ENCODE data around the gene PSMD9.
"Not testable (repeated sequence)": the region's sequence is repeated elsewhere in the genome, so short reads cannot be mapped to it uniquely, and the experiment has no call there.

Gene PSMD9, protein sequence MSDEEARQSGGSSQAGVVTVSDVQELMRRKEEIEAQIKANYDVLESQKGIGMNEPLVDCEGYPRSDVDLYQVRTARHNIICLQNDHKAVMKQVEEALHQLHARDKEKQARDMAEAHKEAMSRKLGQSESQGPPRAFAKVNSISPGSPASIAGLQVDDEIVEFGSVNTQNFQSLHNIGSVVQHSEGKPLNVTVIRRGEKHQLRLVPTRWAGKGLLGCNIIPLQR
- 2.6 to 9.6 (median 4.8) reads per million in 18 experiments for total RNA-seq

DNA sequence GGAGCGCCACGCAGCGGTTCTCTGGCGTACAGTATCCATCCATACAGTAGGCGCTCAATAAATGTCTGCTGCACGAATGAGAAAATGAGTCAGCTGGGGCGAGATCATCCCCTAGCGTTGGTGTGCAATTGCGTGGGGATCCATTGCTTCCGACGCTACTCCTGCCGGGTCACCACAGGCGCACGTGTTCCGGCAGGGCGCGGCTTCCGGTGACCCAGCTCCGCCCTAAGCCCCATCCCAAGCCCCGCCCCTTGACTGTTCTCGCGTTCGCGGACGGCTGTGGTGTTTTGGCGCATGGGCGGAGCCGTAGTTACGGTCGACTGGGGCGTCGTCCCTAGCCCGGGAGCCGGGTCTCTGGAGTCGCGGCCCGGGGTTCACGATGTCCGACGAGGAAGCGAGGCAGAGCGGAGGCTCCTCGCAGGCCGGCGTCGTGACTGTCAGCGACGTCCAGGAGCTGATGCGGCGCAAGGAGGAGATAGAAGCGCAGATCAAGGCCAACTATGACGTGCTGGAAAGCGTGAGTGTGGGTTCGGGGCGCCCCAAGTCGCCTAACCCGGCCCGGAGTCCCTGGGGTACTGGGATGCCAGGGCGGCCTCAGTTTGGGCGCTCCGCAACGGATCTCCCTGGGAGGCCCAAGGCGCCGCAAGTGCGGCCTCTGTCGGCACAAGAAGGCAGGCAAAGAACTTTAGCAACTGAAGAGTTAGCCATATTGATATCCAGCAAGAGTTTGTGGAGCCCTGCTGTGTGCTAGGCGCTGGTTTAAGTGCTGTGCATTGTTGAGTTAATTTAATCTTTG is at the start of gene PSMD9:
Gene PSMD9 (plus strand): TSS at position 313 of the 796 bp plus-strand sequence. CDS start 67 bp downstream, at position 380.
- peak; percentile 99 for DNase-seq

DNA sequence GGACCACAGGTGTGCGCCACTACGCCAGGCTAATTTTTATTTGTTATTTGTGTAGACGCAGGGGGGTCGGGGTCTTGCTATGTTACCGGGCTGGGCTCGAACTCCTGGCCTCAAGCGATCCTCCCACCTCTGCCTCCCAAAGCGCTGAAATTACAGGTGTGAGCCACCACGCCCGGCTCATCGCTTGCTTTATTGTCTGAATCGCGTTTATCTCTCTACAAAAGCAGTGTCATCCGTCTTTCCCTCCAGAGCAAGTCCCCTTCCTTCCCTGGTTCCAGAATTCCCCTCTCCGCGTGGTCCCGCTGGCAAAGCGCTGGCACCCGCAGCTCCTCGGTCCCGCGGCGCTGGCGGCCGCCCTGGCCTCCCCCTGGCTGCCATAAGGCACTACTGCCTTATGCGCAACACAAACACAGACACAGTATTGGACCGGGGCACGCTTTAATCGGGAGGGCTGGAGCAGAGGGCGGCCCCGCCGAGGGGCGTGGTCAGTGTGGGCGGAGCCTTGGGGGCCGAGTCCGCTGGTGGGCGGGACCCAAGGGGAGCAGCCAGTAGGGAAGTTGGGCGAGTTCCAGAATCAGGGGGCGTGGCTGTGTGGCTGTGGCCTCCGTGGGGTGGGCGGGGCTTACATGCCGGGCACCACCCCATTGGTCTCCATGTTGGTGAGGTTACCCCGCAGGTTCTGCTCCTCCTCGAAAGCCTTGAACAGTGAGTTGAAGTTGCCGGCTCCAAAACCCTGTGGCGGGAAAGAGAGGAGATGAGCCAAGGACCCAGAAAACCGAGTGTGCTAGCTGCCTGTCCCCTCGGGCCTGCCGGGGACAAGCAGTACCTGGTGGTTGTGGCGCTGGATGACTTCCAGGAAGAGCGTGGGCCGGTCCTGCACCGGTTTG is 49.2 kb upstream of the PSMD9 start:
- peak; percentile 99 to 100 for DNase-seq

DNA sequence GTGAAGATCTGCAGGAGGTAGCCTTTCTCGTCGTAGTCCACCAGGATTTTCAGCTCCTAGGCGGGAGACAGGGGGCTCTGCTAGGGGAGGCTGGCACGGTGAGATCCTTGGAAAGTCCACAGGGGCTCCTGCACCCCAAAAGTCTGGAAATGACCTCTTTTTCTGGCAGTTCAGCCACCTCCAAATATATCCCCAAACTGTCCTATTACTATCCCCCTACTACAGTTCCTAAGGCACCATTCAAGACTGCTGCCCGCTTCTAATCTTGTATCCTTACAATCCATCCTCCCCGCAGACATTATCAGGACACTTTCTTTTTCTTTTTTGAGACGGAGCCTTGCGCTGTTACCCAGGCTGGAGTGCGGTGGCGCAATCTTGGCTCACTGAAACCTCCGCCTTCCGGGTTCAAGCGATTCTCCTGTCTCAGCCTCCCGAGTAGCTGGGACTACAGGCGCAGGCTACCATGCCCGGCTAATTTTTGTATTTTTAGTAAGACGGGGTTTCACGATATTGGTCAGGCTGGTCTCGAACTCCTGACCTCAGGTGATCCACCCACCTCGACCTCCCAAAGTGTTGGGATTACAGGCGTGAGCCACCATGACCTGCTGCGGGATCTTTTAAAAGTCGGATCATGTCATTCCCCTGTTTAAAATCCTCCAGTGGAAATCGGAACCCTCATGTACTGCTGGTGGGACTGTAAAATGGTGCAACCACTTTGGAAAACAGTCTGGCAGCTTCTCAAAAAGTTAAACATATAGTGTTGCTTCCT is 48.4 kb upstream of the PSMD9 start:
- DNase-seq: peak; percentile 7 to 16

DNA sequence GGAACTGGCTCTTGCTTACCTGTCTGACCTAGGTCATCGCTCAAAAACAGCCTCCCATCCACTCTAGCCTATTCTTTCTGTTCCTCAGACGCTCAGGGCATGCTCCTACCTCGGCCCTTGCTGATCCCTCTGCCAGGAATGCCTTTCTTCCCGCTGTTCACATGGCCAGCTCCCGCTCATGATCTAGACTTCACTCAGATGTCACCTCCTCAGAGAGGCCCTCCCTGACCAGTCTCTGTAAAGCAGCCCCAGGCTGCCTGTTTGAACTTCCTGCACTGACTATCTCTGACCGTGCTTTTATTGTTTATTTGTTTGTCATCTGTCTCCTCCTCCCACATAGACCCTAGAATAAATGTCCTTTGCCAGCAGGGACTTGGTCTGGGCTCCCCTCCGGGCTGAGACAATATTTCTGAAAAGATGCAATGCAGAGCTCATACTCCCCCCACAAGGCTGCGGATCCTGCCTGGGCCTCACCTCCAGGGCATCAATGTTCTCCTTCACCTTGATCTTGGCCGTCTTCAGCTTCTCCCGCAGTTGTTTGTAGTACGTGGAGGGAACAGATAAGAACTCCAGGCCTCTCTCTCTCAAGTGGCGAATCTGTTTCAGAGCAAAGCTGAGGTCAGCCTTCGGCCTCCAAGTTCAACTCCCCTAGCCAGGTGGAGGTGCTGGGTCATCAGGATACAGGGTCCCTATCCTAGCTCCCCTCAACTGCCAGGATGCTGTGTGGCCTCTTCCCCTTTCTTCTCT is 45.2 kb upstream of the PSMD9 start:
- DNase-seq: no peak

DNA sequence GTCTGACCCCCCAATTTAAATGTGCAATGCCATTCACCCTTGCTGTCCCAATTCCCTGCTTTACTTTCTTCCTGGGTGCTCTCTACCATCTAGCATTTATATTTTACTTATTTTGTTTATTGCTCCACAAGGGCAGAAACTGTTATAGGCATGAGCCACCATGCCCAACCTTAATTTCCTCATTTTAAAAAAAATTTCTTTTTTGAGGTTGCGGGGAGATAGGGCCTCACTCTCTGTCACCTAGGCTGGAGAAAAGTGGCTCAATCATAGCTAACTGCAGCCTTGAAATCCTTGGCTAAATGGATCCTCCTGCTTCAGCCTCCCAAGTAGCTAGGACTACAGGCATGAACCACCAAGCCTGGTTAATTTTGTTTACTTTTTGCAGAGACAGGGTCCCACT is 42.9 kb upstream of the PSMD9 start:
- DNase-seq: no peak

DNA sequence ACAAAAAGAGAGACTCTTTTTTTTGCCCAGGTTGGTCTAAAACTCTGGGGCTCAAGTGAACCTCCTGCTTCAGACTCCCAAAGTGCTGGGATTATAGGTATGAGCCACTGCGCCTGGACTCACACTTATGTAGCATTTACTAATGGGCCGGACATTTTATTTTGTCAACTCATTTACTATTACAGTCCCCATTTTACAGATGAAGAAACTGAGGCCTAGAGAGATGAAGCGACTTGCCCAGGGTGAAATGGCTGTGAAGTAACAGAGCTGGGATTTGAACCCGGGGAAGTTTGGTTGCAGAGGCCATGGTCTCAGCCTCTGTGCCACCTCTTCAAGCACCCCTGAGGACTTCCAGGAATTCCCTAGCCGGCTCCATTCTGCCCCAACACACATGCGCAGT is 39.4 kb upstream of the PSMD9 start:
- DNase-seq: no peak

DNA sequence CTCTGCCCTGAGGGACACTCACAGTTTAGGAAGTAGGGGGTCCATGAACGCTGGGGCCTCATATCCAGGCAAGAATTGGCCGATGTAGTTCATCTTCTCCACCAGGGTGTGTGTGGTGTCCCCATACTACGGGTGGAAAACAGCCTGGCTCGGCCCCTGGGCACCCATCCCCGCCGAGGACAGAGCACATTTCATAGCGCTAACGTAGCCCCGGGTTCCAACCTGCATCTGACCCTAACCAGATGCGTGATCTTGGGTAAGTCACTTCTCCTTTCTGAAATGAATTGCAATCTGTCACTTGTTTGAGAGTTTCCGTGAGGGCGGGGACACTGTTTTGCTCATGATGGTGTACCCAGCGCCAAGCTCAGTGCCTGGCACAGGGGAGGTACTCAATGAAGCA is 38.9 kb upstream of the PSMD9 start:
- peak; percentile 51 to 53 for DNase-seq

DNA sequence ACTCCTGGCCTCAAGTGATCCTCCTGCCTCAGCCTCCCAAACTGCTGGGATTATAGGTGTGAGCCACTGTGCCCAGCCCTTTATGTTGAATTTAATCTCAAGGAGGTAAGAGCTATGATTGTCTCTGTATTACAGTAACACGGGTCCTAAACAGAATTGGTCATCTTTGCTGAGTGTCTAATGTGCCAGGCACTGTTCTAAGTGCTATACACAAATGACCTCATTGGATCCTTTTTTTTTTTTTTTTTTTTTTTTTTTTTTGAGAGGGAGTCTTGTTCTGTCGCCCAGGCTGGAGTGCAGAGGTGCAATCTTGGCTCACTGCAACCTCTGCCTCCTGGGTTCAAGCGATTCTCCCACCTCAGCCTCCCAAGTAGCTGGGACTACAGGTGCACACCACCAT is 36.2 kb upstream of the PSMD9 start:
- not testable (repeated sequence) for DNase-seq

DNA sequence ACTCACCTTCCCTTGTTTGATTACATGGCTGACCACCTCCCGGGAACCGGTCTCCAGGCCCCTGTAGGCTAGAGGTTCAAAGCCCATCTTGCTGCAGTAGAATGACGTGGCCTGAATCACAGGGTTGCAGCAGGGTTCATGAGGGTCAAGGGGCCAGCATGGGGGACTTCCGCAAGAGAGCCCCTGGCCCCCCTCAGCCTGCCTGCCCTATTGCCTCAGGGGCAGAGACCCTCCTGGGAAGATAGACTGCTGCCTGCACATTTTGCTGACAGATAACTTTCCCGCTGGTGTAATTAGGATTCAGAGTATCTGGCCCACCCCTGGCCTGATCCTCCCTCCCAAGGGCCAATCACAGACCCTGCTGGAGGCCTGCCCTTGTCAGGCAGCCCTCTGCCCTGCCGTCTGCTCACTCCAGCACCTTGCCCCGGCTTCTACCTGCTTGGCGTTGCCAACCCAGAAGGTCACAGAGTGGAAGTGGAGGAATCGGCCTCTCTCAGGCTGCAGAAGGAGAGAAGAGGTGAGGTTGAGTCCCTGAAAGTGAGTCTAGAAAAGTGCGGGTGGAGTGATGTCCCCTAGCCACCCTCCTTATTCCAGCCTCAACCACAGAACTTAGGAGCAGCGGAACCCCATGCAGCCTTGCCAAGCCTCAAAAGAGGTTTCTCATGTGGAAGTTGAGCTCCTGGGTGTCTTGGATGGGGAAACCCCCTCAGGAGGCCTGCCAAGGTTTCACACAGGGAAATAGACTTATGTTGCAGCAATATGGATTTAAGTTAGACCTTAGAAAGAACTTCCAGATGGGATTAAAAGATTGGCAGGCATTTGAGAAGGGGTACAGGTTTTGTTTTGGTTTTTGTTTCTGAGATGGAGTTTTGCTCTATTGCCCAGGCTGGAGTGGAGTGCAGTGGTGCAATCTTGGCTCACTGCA is 31.0 kb upstream of the PSMD9 start:
- DNase-seq: peak; percentile 8 to 23

DNA sequence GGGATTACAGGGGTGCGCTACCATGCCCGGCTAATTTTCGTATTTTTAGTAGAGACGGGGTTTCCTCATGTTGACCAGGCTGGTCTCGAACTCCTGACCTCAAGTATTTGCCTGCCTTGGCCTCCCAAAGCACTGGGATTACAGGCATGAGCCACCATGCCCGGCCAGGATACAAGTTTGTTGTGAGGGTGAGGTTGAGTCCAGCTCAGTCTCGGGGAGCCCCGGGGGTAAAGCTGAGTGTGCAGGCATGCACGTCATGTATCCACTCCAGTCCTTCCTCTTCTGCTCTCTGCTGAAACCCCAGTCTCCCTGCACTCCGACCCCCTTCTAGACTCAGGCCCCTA is 30.3 kb upstream of the PSMD9 start:
- DNase-seq: no peak

DNA sequence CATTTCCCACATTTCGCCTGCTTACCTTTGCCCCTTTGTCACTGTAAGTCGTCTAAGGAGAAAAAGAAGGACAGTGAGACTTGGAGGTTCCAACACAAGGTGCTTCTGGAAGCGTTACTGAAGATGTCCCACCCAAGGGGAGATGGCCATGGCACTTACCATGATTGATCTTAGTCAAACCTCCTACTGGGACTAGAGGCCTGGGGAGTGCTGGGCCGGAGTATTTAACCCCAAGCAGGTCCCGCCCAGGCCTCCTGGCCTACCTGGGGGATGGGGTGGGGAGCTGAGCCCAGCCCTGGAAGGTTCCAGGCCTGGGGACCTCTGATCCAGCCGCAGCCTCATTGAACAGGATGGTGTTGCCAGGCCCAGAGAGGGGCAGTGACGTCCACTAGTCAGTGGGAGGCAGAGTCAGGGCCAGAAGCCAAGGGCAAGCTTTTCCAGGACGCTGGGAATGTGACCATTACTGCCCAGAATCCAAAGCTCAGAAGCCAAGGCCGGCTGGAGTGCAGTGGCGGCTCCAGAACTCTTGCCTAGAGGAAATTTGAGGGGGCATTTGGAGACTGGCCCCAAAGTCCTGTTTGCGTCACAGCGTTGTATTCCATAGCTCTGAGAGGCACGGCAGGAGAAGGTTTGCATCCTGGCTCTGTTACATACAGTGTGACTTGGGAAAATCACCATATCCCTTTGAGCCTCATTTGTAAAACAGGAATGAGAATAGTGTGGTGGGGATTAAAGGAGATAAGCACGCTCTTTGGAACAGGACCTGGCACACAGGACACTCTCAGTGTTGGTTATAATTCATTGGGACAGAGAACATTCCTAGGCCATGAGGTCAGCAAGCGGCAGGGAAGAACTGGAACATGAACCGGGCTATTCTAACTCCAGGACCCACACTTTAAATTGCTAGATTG is 29.7 kb upstream of the PSMD9 start, which contains the start of gene HPD:
Gene HPD (minus strand): TSS at position 198 of the 911 bp plus-strand sequence. CDS start 36 bp downstream, at position 162.
- DNase-seq: no peak

DNA sequence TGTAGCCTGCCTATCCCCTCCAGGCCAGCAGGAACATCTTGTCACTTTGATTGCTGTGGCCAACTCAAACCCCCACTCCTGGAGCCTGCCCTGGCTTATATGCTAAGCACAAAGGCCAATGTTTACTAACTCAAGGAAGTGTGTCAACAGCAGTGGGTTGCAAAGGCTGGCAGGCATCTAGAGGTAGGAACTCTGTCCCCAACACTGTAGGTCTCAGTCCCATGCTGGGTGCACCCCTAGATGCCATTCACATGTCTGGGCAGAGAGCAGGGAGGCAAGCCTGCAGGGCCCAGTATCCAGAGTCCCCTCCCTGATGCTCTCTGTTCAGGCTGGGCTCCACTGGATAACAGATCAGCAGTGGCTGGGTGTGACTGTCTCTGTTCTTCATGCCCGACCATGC is 28.3 kb upstream of the PSMD9 start:
- no peak for DNase-seq

DNA sequence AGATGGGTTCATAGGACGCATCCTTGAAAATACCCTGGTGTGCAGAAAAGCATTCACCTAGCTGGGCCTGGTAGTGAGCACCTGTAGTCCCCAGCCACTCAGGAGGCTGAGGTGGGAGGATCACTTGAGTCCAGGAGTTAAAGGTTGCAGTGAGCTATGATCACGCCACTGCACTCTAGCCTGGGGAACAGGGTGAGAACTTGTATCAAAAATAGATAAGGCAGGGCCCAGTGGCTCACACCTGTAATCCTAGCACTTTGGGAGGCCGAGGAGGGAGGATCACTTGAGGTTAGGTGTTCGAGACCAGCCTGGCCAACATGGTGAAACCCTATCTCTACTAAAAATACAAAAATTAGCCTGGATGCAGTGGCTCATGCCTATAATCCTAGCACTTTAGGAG is 27.9 kb upstream of the PSMD9 start:
- DNase-seq: not testable (repeated sequence)

DNA sequence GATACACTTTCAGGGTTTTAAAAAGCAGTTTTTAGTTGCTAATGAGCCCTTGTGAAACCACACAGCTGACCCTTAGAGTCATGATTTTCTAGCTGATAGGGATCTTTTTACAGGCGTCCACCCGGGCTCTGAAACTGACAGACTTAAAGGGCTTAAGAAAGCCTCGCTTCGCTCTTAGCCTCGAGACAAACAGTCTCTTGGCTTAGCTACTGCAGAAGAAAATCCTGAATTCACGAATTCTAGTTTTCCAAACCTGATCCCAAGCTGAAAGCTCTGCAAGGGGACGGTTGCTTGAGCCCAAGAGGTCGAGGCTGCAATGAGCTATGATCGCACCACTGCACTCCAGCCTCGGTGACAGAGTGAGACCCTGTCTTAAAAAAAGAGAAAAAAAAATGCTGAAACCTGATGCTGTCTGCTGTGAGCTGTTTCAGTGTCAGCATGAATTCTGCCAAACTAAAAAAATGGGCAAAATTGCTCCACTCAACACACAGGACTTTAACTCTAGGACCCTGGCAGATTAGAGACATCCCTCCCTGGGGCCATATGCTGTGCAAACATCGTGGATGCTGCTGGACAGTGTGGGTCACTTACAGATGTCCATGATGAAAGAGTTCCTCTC is 26.8 kb upstream of the PSMD9 start:
- DNase-seq: no peak

DNA sequence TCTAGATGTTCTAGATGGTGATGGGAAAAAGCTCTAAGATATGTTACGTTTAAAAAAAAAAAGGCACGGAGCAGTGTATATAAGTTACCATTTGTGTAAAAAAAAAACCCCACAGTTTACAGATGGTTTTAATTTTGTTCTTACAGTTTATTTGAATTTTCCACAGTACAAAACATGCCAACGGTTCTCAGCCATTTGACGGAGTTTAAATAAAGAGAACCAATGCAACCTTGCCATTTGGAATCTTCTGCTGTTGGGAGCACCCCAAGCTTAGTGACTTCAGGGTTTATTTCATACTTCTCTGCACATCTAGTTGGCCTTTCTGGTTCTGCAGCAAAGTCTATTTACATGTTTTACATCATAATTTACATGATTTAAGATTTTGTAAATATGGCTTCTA is 22.3 kb upstream of the PSMD9 start:
- no peak for DNase-seq

DNA sequence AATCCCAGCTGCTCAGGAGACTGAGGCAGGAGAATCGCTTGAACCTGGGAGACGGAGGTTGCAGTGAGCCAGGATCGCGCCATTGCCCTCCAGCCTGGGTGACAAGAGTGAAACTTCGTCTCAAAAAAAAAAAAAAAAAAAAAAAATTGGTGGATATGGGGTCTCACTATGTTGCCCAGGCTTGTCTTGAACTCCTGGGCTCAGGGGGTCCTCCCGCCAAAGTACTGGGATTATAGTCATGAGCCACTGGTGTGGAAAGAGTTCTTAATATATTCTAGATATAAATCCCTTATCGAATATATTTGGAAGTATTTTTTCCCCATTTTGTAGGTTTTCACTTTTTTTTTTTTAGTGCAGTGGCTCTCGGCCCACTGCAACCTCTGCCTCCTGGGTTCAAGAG is 19.4 kb upstream of the PSMD9 start:
- DNase-seq: not testable (repeated sequence)

DNA sequence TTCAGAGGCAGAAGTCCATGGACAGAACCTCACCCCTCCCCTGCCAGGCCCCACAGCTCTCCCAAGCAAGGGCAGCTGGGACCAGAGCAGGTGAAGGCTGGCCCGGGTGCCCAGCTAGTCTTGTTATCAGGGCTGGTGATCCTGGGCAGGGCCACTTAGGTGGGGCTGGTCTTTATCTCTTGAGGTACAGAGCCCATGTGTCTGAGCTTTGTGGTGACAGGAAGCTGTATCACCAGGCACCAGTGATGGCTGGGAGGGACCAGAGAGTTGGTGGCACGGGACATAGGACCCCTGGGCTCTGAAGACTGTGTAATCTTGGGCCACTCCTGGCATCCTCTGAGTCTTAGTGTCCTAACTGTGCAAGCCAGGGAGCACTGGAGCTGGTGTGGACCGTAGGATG is 17.1 kb upstream of the PSMD9 start:
- DNase-seq: no peak

DNA sequence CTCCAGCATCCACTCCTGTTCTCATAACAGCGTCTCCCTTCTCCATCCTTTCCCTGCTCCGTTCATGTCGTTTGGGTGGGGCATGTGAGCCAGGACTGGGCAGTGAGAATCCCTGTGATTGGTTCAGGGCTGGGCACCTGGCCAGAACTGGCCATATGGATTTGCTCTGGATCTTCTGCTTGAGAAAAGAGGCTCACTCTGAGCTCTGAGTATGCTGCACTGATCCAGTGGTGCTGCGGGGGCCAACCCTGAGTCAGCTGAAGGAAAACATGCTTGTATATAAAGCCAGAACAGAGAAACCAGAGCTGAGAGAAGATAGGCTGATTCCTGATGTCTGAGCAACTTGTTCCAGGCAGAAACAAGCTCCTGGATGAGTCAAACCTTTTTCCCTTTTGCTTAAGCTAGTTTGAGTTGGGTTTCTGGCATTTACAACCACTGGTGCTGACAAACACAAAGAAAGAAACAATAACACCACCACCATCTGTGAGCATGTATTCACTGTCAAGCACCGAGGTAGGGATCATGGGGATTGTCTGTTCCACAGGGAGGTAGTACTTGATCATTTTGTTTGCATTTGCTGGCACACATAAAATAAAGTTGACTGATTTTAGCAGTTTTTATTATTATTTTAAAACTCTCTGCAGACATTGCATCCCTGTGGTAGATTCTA is 15.9 kb upstream of the PSMD9 start:
- DNase-seq: no peak
